K562 (cell line): ENCODE measurements around the gene WDR62. TPM values are rescaled to one million over a fixed set of nuclear protein-coding genes. Genes with fewer than 3 reads are reported as not detected.

Source experiments
- HNRNPK ChIP-seq: fragments of 200-400 bp; formaldehyde crosslinking; IDR thresholded peaks from one replicate; pipeline ENCODE4 v1.6.1; 2018; ENCODE audit warnings: mild to moderate bottlenecking, low read depth, low read length; ENCODE audit not compliant: poor library complexity, severe bottlenecking
- NFE2 ChIP-seq: IDR thresholded peaks from 2 replicates; pipeline ENCODE4 v1.6.1; 2014; ENCODE audit warnings: antibody characterized with exemption, low read depth
- SIN3B ChIP-seq: fragments of 450-650 bp; IDR thresholded peaks from 2 replicates; pipeline ENCODE4 v1.6.1; 2017; ENCODE audit warnings: low read depth, mild to moderate bottlenecking, moderate library complexity
- SMAD4 ChIP-seq: fragments of 250-450 bp; sonication (Bioruptor Pico); conservative IDR thresholded peaks from 2 replicates; pipeline ENCODE4 v1.8.0; 2021; ENCODE audit warnings: inconsistent platforms, mild to moderate bottlenecking, moderate library complexity
- TAF15 ChIP-seq: fragments of 200-400 bp; formaldehyde crosslinking; IDR thresholded peaks from 2 replicates; pipeline ENCODE4 v1.6.1; 2017; ENCODE audit warnings: mild to moderate bottlenecking, low read depth, low read length, moderate library complexity
- WHSC1 ChIP-seq: IDR thresholded peaks from one replicate; pipeline ENCODE4 v1.6.1; 2012; ENCODE audit warnings: low read length, control low read depth, inconsistent platforms
- ZNF212 ChIP-seq: fragments of 450-650 bp; formaldehyde crosslinking; IDR thresholded peaks from 2 replicates; pipeline ENCODE4 v1.4.0; 2020; ENCODE audit warnings: mild to moderate bottlenecking
- ZNF253 ChIP-seq: fragments of 250-450 bp; sonication (Bioruptor Pico); conservative IDR thresholded peaks from 2 replicates; pipeline ENCODE4 v1.6.1; 2021; ENCODE audit warnings: mild to moderate bottlenecking
- polyA plus RNA-seq, 8 experiments: library from polyadenylated mRNA; depleted of rRNA in 4 of 8; stranded (reverse) in 5 of 8; unstranded in 3 of 8; fragments of >200 nt; fragmentation: Nextera tagmentation in 2 of 8; fragmentation: Illumina TruSeq in 1 of 8; extraction: Ambion mirVana in 2 of 8; extraction: Trizol in 1 of 8; gene quantifications; 2 replicates each; pipeline versions ENCODE4 v1.2.1 to v1.2.3, GENCODE V29; 2011 to 2014; ENCODE audit warnings: inconsistent platforms in 1 of 8, missing spikeins in 1 of 8
- total RNA-seq, 7 experiments: library from RNA; depleted of rRNA in 6 of 7; stranded (reverse); fragments of >200 nt in 6 of 7; fragmentation: Illumina TruSeq in 2 of 7; extraction: Trizol in 2 of 7; gene quantifications; 2 replicates each; pipeline versions ENCODE4 v1.2.1 to v1.2.3, GENCODE V29; 2011 to 2021; ENCODE audit warnings: low replicate concordance in 1 of 7
- TF ChIP-seq, protein P1 (sequence below): fragments of 250-450 bp; sonication (Bioruptor Pico); IDR thresholded peaks from 2 replicates; pipeline ENCODE4 v1.5.1; 2021; ENCODE audit warnings: mild to moderate bottlenecking
- TF ChIP-seq, protein P2 (sequence below): fragments of 450-650 bp; IDR thresholded peaks from 2 replicates; pipeline ENCODE4 v1.6.1; 2017; ENCODE audit warnings: antibody characterized with exemption, mild to moderate bottlenecking
- TF ChIP-seq, protein P3 (sequence below): IDR thresholded peaks from 3 replicates; pipeline ENCODE4 v1.6.1; 2011; ENCODE audit warnings: borderline replicate concordance, mild to moderate bottlenecking; ENCODE audit not compliant: insufficient read length, insufficient read depth
- TF ChIP-seq, protein P4 (sequence below), 3 experiments: IDR thresholded peaks in 2 of 3; conservative IDR thresholded peaks in 1 of 3; 2 replicates each; pipeline ENCODE4 v1.5.1; 2011 to 2012; ENCODE audit warnings: low read length in 3 of 3, mild to moderate bottlenecking in 3 of 3, control low read depth in 2 of 3, improper control_type of control experiment in 1 of 3, inconsistent platforms in 1 of 3, low read depth in 1 of 3, mixed read lengths in 1 of 3, moderate library complexity in 1 of 3; ENCODE audit not compliant: insufficient read depth in 2 of 3

Gene WDR62
- total and polyA plus RNA-seq, 9 of the 15 experiments (the other 6 are each of a cell fraction or from before 2014, with no cell fraction given), result 0.35 to 32.8 (median 14.4) TPM

DNA sequence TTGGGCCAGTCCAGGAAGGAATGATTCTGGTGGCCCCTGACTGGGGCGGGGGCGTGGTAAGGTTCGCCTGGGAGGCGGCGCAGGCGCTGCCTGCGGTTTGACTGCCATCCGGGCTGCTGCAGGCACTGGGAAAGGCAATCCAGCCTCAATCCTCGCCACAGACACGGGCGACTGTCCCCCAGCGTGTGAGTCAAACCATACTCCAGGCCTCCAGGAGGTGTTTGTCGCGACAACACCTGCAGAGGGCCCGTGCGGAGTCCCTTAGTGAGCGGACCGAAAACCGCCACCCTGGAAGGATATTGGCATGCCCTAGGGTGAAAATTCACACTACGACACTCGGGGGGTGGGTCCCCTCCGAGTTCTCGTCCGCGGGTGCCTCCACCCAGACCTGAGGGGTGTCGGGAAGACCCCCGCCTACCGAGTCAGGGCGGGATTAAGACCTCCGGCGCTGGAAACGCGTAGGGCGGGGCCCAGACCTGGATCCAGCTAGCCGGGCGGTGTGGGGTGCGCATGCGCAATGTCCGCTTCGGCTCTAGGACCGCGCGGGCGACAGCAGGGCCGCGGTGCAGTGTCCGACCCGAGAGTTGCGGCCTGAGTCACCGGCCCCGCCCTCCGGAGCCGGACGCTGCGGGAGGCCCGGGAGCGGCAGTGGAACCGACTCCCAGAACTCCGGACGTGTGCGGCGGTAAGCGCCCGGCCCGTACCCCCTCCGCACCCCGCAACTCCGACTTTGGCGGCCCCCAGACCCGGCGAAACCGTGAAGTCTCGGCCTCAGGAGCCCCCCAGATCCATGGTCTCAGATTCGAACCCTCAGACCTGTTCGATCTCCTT lies 85.0 kb downstream of the WDR62 start, which contains the start of gene CAPNS1 (continued):
- TF ChIP-seq, protein P1, sequence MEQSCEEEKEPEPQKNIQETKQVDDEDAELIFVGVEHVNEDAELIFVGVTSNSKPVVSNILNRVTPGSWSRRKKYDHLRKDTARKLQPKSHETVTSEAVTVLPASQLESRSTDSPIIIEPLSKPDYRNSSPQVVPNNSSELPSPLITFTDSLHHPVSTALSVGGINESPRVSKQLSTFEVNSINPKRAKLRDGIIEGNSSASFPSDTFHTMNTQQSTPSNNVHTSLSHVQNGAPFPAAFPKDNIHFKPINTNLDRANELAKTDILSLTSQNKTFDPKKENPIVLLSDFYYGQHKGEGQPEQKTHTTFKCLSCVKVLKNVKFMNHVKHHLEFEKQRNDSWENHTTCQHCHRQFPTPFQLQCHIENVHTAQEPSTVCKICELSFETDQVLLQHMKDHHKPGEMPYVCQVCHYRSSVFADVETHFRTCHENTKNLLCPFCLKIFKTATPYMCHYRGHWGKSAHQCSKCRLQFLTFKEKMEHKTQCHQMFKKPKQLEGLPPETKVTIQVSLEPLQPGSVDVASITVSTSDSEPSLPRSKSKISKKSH, result no peak
- peak; percentile 71 for TF ChIP-seq NFE2
- no peak for TF ChIP-seq ZNF253 (CRISPR knock-in tag)
- no peak for TF ChIP-seq TAF15
- TF ChIP-seq, protein P2, sequence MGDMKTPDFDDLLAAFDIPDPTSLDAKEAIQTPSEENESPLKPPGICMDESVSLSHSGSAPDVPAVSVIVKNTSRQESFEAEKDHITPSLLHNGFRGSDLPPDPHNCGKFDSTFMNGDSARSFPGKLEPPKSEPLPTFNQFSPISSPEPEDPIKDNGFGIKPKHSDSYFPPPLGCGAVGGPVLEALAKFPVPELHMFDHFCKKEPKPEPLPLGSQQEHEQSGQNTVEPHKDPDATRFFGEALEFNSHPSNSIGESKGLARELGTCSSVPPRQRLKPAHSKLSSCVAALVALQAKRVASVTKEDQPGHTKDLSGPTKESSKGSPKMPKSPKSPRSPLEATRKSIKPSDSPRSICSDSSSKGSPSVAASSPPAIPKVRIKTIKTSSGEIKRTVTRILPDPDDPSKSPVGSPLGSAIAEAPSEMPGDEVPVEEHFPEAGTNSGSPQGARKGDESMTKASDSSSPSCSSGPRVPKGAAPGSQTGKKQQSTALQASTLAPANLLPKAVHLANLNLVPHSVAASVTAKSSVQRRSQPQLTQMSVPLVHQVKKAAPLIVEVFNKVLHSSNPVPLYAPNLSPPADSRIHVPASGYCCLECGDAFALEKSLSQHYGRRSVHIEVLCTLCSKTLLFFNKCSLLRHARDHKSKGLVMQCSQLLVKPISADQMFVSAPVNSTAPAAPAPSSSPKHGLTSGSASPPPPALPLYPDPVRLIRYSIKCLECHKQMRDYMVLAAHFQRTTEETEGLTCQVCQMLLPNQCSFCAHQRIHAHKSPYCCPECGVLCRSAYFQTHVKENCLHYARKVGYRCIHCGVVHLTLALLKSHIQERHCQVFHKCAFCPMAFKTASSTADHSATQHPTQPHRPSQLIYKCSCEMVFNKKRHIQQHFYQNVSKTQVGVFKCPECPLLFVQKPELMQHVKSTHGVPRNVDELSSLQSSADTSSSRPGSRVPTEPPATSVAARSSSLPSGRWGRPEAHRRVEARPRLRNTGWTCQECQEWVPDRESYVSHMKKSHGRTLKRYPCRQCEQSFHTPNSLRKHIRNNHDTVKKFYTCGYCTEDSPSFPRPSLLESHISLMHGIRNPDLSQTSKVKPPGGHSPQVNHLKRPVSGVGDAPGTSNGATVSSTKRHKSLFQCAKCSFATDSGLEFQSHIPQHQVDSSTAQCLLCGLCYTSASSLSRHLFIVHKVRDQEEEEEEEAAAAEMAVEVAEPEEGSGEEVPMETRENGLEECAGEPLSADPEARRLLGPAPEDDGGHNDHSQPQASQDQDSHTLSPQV, result no peak
- TF ChIP-seq ZNF212 (CRISPR knock-in tag), result no peak
- TF ChIP-seq HNRNPK, result no peak
- TF ChIP-seq, protein P3, sequence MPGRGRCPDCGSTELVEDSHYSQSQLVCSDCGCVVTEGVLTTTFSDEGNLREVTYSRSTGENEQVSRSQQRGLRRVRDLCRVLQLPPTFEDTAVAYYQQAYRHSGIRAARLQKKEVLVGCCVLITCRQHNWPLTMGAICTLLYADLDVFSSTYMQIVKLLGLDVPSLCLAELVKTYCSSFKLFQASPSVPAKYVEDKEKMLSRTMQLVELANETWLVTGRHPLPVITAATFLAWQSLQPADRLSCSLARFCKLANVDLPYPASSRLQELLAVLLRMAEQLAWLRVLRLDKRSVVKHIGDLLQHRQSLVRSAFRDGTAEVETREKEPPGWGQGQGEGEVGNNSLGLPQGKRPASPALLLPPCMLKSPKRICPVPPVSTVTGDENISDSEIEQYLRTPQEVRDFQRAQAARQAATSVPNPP, result no peak
- TF ChIP-seq SIN3B, result 0 out of 2 replicates have a peak, but pooled peaks have one; percentile 10
- no peak for TF ChIP-seq WHSC1
- TF ChIP-seq, protein P4, sequence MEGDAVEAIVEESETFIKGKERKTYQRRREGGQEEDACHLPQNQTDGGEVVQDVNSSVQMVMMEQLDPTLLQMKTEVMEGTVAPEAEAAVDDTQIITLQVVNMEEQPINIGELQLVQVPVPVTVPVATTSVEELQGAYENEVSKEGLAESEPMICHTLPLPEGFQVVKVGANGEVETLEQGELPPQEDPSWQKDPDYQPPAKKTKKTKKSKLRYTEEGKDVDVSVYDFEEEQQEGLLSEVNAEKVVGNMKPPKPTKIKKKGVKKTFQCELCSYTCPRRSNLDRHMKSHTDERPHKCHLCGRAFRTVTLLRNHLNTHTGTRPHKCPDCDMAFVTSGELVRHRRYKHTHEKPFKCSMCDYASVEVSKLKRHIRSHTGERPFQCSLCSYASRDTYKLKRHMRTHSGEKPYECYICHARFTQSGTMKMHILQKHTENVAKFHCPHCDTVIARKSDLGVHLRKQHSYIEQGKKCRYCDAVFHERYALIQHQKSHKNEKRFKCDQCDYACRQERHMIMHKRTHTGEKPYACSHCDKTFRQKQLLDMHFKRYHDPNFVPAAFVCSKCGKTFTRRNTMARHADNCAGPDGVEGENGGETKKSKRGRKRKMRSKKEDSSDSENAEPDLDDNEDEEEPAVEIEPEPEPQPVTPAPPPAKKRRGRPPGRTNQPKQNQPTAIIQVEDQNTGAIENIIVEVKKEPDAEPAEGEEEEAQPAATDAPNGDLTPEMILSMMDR (IDR thresholded peaks at IDR 0.05 in 2 of 3, conservative IDR thresholded peaks at IDR 0.05 in 1 of 3; ENCODE audit: insufficient read depth in 2 of 3, low read depth in 1 of 3, low read length in 3 of 3), result peak in 2 of 3 experiments; percentile 17 to 35; a peak in 3 of 6 replicates
- peak; percentile 79 for TF ChIP-seq SMAD4 (CRISPR knock-in tag)
